Ovary (tissue), 3 donors: ENCODE measurements around the gene HNRNPH3.

Experiments used
- CTCF ChIP-seq, 3 donors: fragments of 450-650 bp in 2 of 3; fragments of 200-600 bp in 1 of 3; IDR thresholded peaks; one replicate each; pipeline versions ENCODE4 v1.5.1 to v1.8.0; 2016 to 2022; ENCODE audit warnings: antibody characterized with exemption in 3 of 3, mild to moderate bottlenecking in 1 of 3
- EP300 ChIP-seq: sonication (generic); formaldehyde crosslinking; IDR thresholded peaks from one replicate; pipeline ENCODE4 v1.6.1; 2017; ENCODE audit warnings: antibody characterized with exemption
- POLR2A ChIP-seq: fragments of 450-650 bp; IDR thresholded peaks from one replicate; pipeline ENCODE4 v1.6.1; 2017; ENCODE audit warnings: antibody characterized with exemption, mild to moderate bottlenecking, moderate library complexity
- donor health status: DM: no; HTN: no; CAD: no.

- TF ChIP-seq POLR2A (no peak), CTCF (IDR thresholded peaks at IDR 0.05) (no peak), EP300 (no peak)
Measured at GRCh38 chr10:68302503-68302823, 29.4 kb upstream of the HNRNPH3 start.
